Measurements from ENCODE around the gene SRL.

Gene SRL

DNA sequence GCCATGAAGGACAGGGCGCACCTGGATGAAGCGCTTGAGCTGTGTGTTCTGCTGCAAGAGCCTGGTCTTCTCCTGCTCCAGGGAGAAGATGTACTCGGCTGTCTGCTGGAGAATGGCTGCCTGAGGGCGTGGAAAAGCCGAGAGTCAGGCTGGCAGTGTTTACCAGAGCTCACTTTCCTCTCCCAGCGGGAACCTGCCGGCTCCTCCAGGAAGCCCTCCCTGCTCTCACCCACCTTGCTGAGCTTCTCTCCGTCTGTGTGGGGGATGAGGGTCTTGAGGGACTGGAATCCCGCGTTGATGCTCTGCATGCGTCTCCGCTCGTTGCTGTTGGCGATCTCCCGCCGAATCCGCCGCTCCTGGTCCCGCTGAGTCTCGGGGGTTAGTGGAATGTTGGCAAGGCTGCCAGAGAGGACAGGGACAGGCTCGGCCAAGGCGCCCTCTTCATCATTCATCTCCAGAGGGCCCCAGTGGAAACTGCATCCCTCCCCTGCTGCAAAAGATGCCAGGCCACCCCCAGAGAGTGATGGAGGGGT, 20.5 kb upstream of the SRL start:
- Histone ChIP-seq H3K9ac (ENCODE audit: low read depth, low read length, poor library complexity, severe bottlenecking) (no peak overlapping the region), H4K20me1 (ENCODE audit: insufficient read depth, low read length, poor library complexity, severe bottlenecking) (peaks cover 3% of the 10 kb centered on the region), H3K4me1 (ENCODE audit: insufficient read depth, low read length, poor library complexity, severe bottlenecking) (no peaks in the 10 kb centered on the region), H3K4me3 (ENCODE audit: low read length, poor library complexity, severe bottlenecking) (no peak overlapping the region), H3K27me3 (ENCODE audit: insufficient read depth, low read length, poor library complexity, severe bottlenecking) (no peaks in the 10 kb centered on the region), H2AFZ (ENCODE audit: low read length) (no peak overlapping the region), H3K9me3 (ENCODE audit: insufficient read depth, low read depth, low read length) (no peaks in the 10 kb centered on the region), H3K4me2 (ENCODE audit: low read depth, low read length, poor library complexity, severe bottlenecking) (no peak overlapping the region), H3K36me3 (ENCODE audit: insufficient read depth, low read length) (peaks cover 8% of the 10 kb centered on the region; the same call in 1 of the 2 replicates), H3K9me2 (replicated peaks; ENCODE audit: low read depth, low read length) (no peaks in the 10 kb centered on the region), H3F3A (ENCODE audit: low read depth) (no peaks in the 10 kb centered on the region), H3K79me2 (ENCODE audit: insufficient read depth, low read length) (peaks cover 14% of the 10 kb centered on the region; the same call in 1 of the 2 replicates)
- TF ChIP-seq EZH2phosphoT487 (IDR thresholded peaks at IDR 0.05; ENCODE audit: borderline replicate concordance) = no peak
- no peak for TF ChIP-seq CTCF (conservative IDR thresholded peaks at IDR 0.05; ENCODE audit: low read length)

DNA sequence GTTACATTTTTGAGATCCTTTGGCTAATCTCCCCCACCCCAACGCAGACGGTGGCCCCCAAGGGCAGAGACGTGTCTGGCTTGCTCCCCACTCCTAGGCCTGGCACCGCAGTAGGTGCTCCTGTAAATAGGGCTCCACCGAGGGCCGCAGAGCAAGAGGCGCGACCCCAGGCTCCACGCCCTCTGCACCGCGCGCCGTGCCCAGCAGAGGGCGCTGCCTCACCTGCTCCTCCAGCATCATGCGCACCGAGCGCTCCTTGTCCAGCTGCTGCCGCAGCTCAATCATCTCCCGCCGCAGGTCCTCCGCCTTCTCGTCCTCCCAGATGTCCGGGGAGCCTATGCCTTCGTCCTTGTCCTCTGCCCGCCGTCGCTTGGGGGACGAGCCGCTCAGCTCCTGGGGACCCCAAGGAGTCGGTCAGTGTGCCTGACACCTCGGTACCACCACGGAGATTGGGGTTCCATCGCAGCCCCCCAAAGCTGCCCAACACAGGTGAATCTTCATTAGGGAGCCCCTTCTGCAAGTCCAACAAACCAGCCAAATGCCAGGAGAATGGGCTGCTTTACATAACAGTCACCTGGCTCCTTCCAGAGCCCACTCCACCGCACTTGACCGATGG, 19.8 kb upstream of the SRL start:
- no peaks in the 10 kb centered on the region for H3K9me2 ChIP-seq (replicated peaks; ENCODE audit: low read depth, low read length)
- no peaks in the 10 kb centered on the region for H3F3A ChIP-seq (ENCODE audit: low read depth)
- H3K27me3 ChIP-seq (ENCODE audit: insufficient read depth, low read length, poor library complexity, severe bottlenecking) = no peaks in the 10 kb centered on the region
- TF ChIP-seq EZH2phosphoT487 (IDR thresholded peaks at IDR 0.05; ENCODE audit: borderline replicate concordance) (no peak), CTCF (conservative IDR thresholded peaks at IDR 0.05; ENCODE audit: low read length) (peak; percentile 51)
- H3K9me3 ChIP-seq (ENCODE audit: insufficient read depth, low read depth, low read length) = no peaks in the 10 kb centered on the region
- H3K4me1 ChIP-seq (ENCODE audit: insufficient read depth, low read length, poor library complexity, severe bottlenecking) = no peaks in the 10 kb centered on the region
- no peak overlapping the region for H3K4me2 ChIP-seq (ENCODE audit: low read depth, low read length, poor library complexity, severe bottlenecking)
- peaks cover 8% of the 10 kb centered on the region; the same call in 1 of the 2 replicates for H3K36me3 ChIP-seq (ENCODE audit: insufficient read depth, low read length)
- H4K20me1 ChIP-seq (ENCODE audit: insufficient read depth, low read length, poor library complexity, severe bottlenecking) = peaks cover 3% of the 10 kb centered on the region
- H2AFZ ChIP-seq (ENCODE audit: low read length) = no peak overlapping the region
- H3K79me2 ChIP-seq (ENCODE audit: insufficient read depth, low read length) = peaks cover 7% of the 10 kb centered on the region; the same call in 1 of the 2 replicates
- no peak overlapping the region for H3K9ac ChIP-seq (ENCODE audit: low read depth, low read length, poor library complexity, severe bottlenecking)
- H3K4me3 ChIP-seq (ENCODE audit: low read length, poor library complexity, severe bottlenecking) = no peak overlapping the region

GRCh38 chr16:4260360-4260759, 18.5 kb upstream of the SRL start:
- H3F3A ChIP-seq (ENCODE audit: low read depth) = no peaks in the 10 kb centered on the region
- H3K36me3 ChIP-seq (ENCODE audit: insufficient read depth, low read length) = peaks cover 8% of the 10 kb centered on the region; the same call in 1 of the 2 replicates
- no peak overlapping the region for H2AFZ ChIP-seq (ENCODE audit: low read length)
- H3K4me1 ChIP-seq (ENCODE audit: insufficient read depth, low read length, poor library complexity, severe bottlenecking) = no peaks in the 10 kb centered on the region
- no peaks in the 10 kb centered on the region for H3K9me2 ChIP-seq (replicated peaks; ENCODE audit: low read depth, low read length)
- TF ChIP-seq CTCF (conservative IDR thresholded peaks at IDR 0.05; ENCODE audit: low read length) = no peak
- TF ChIP-seq EZH2phosphoT487 (IDR thresholded peaks at IDR 0.05; ENCODE audit: borderline replicate concordance) = no peak
- H3K79me2 ChIP-seq (ENCODE audit: insufficient read depth, low read length) = 0 out of 2 replicates have a peak, but pooled peaks cover 4% of the 10 kb centered on the region
- H3K4me2 ChIP-seq (ENCODE audit: low read depth, low read length, poor library complexity, severe bottlenecking) = no peak overlapping the region
- H3K4me3 ChIP-seq (ENCODE audit: low read length, poor library complexity, severe bottlenecking) = no peak overlapping the region
- no peaks in the 10 kb centered on the region for H3K9me3 ChIP-seq (ENCODE audit: insufficient read depth, low read depth, low read length)
- no peaks in the 10 kb centered on the region for H3K27me3 ChIP-seq (ENCODE audit: insufficient read depth, low read length, poor library complexity, severe bottlenecking)
- H4K20me1 ChIP-seq (ENCODE audit: insufficient read depth, low read length, poor library complexity, severe bottlenecking) = peaks cover 3% of the 10 kb centered on the region
- no peak overlapping the region for H3K9ac ChIP-seq (ENCODE audit: low read depth, low read length, poor library complexity, severe bottlenecking)
